NCI-H1930 (cell line): ENCODE results near the gene RADIL.
"Not testable (repeated sequence)": the region's sequence is repeated elsewhere in the genome, so short reads cannot be mapped to it uniquely, and the experiment has no call there.

Source experiments
- DNase-seq, 2 experiments: peaks; one replicate each; lab custom pipeline; 2025; lab: John Stamatoyannopoulos, UW

Gene RADIL

GRCh38 chr7:4808565-4808964 lies 75.0 kb downstream of the RADIL start:
- no peak for DNase-seq

GRCh38 chr7:4808026-4808425 lies 75.5 kb downstream of the RADIL start:
- no peak for DNase-seq

- DNase-seq: no peak
Measured at GRCh38 chr7:4807598-4808016, 75.9 kb downstream of the RADIL start.

- no peak for DNase-seq
Measured at GRCh38 chr7:4806983-4807597, 76.4 kb downstream of the RADIL start.

GRCh38 chr7:4805984-4806300 lies 77.6 kb downstream of the RADIL start:
- no peak for DNase-seq

GRCh38 chr7:4805110-4805983 lies 78.2 kb downstream of the RADIL start:
- DNase-seq: no peak

- no peak for DNase-seq
Measured at GRCh38 chr7:4803397-4804241, 79.9 kb downstream of the RADIL start.

GRCh38 chr7:4802577-4802976 lies 80.9 kb downstream of the RADIL start:
- not testable (repeated sequence) for DNase-seq

- DNase-seq: no peak
Measured at GRCh38 chr7:4801839-4802231, 81.7 kb downstream of the RADIL start.

- no peak for DNase-seq
Measured at GRCh38 chr7:4800926-4801838, 82.3 kb downstream of the RADIL start.

- DNase-seq: no peak
Measured at GRCh38 chr7:4800487-4800886, 83.0 kb downstream of the RADIL start.

GRCh38 chr7:4799508-4800268 lies 83.8 kb downstream of the RADIL start:
- no peak for DNase-seq

GRCh38 chr7:4798706-4799235 lies 84.7 kb downstream of the RADIL start:
- no peak for DNase-seq

- DNase-seq: no peak
Measured at GRCh38 chr7:4797858-4798705, 85.4 kb downstream of the RADIL start.

- DNase-seq: no peak
Measured at GRCh38 chr7:4796453-4796852, 87.1 kb downstream of the RADIL start.

GRCh38 chr7:4794591-4795350 lies 88.7 kb downstream of the RADIL start:
- DNase-seq: no peak

GRCh38 chr7:4794171-4794570 lies 89.3 kb downstream of the RADIL start:
- DNase-seq: not testable (repeated sequence)

GRCh38 chr7:4793385-4793993 lies 90.0 kb downstream of the RADIL start:
- DNase-seq: not testable (repeated sequence)
